CD4-positive, alpha-beta T cell treated with Interleukin-4 for 1 hour (primary cell): Measurements from ENCODE around the gene SNTG2.

Experiments used
- DNase-seq, 2 donors: peaks; one replicate each; pipeline ENCODE4 v3.0.0-alpha.2; 2020 to 2022

The SNTG2 gene

GRCh38 chr2:954687-955000 lies 4.0 kb downstream of the SNTG2 start:
- no peak for DNase-seq

- no peak for DNase-seq
Observed at GRCh38 chr2:955829-956731, 5.4 kb downstream of the SNTG2 start.

GRCh38 chr2:959457-959856 lies 8.8 kb downstream of the SNTG2 start:
- DNase-seq = no peak

- DNase-seq = no peak
Observed at GRCh38 chr2:960061-960736, 9.6 kb downstream of the SNTG2 start.

GRCh38 chr2:961786-962185 lies 11.1 kb downstream of the SNTG2 start:
- no peak for DNase-seq

GRCh38 chr2:963876-964275 lies 13.2 kb downstream of the SNTG2 start:
- DNase-seq = no peak

- no peak for DNase-seq
Observed at GRCh38 chr2:964562-964961, 13.9 kb downstream of the SNTG2 start.

GRCh38 chr2:965640-966147 lies 15.0 kb downstream of the SNTG2 start:
- no peak for DNase-seq

- DNase-seq = no peak
Observed at GRCh38 chr2:973129-973528, 22.5 kb downstream of the SNTG2 start.

GRCh38 chr2:974054-974453 lies 23.4 kb downstream of the SNTG2 start:
- DNase-seq = peak; percentile 19 to 39

- no peak for DNase-seq
Observed at GRCh38 chr2:974502-974901, 23.9 kb downstream of the SNTG2 start.

- no peak for DNase-seq
Observed at GRCh38 chr2:975095-975494, 24.4 kb downstream of the SNTG2 start.

GRCh38 chr2:979069-979928 lies 28.6 kb downstream of the SNTG2 start:
- DNase-seq = no peak

GRCh38 chr2:980176-980575 lies 29.5 kb downstream of the SNTG2 start:
- DNase-seq = no peak

GRCh38 chr2:981258-981657 lies 30.6 kb downstream of the SNTG2 start:
- no peak for DNase-seq

- no peak for DNase-seq
Observed at GRCh38 chr2:981759-982158, 31.1 kb downstream of the SNTG2 start.

GRCh38 chr2:985317-985898 lies 34.8 kb downstream of the SNTG2 start:
- DNase-seq = peak in 1 of 2 donors; percentile 6

GRCh38 chr2:987789-988188 lies 37.1 kb downstream of the SNTG2 start:
- no peak for DNase-seq

GRCh38 chr2:989781-990467 lies 39.3 kb downstream of the SNTG2 start:
- no peak for DNase-seq

- no peak for DNase-seq
Observed at GRCh38 chr2:990970-991369, 40.3 kb downstream of the SNTG2 start.

GRCh38 chr2:1002350-1002749 lies 51.7 kb downstream of the SNTG2 start:
- no peak for DNase-seq

- no peak for DNase-seq
Observed at GRCh38 chr2:1004398-1004797, 53.7 kb downstream of the SNTG2 start.
